ENCODE results near the gene ZCCHC14. TPM values are rescaled to one million over a fixed set of nuclear protein-coding genes. Genes with fewer than 3 reads are reported as not detected.

ZCCHC14 gene
- total and polyA plus RNA-seq, 10 of the 15 experiments (the other 5 are each of a cell fraction or from before 2014, with no cell fraction given): 0.02 to 0.26 (median 0.05) TPM; not detected in 3

GRCh38 chr16:87527055-87527724 is 34.4 kb upstream of the ZCCHC14 start:
- Histone ChIP-seq H3K4me2 (ENCODE audit: control insufficient read depth, insufficient read depth) (no peak overlapping the region), H3K27me3 (replicated peaks in 1 of 2; ENCODE audit: control insufficient read depth in 2 of 2, insufficient read depth in 2 of 2, low read length in 1 of 2) (peaks cover 0 to 2% of the 10 kb centered on the region in 2 experiments; a peak in 2 of 4 replicates), H3K36me3 (ENCODE audit: control insufficient read depth in 2 of 2, insufficient read depth in 2 of 2, low read length in 1 of 2) (no peaks in the 10 kb centered on the region), H3K9me3 (replicated peaks; ENCODE audit: control insufficient read depth, insufficient read depth, low read length) (no peaks in the 10 kb centered on the region; the same call in 2 of the 3 replicates), H2AFZ (ENCODE audit: control insufficient read depth, low read depth, low read length) (no peak overlapping the region), H3K79me2 (ENCODE audit: control insufficient read depth, insufficient read depth, low read length) (no peaks in the 10 kb centered on the region), H4K20me1 (ENCODE audit: control insufficient read depth, insufficient read depth) (no peaks in the 10 kb centered on the region), H3K4me1 (ENCODE audit: control insufficient read depth, insufficient read depth, low read length) (no peaks in the 10 kb centered on the region), H3K27ac (ENCODE audit: control insufficient read depth, insufficient read depth) (no peak overlapping the region), H3K4me3 (no peak overlapping the region), H3K9ac (ENCODE audit: control insufficient read depth, insufficient read depth, low read length) (no peak overlapping the region)
- intact Hi-C loops (cut with micrococcal nuclease; ENCODE audit: unreplicated experiment): no loop called here
- in situ Hi-C loops (cut with MboI): no loop called here
- POLR2A ChIA-PET: no interaction called here
- no peak for ATAC-seq
- no TSS peak for BruUV-seq (replicated peaks)
- no peak for TF ChIP-seq MTA2 (IDR thresholded peaks at IDR 0.05; ENCODE audit: low read depth)
- TF ChIP-seq ZNF592 (IDR thresholded peaks at IDR 0.05): no peak
- RAD21 ChIA-PET (ENCODE audit: unreplicated experiment): no interaction called here
- CTCF ChIA-PET: no interaction called here
- SMC1A ChIA-PET (ENCODE audit: uncharacterized antibody, unreplicated experiment): no interaction called here
- 5% methylated on average over 11 of the region's 11 CpGs for WGBS (ENCODE audit: insufficient coverage, insufficient replicate concordance, low lambda C conversion rate, missing lambda C conversion rate)
- FAIRE-seq: no peak
- DNase-seq (ENCODE audit: low read depth, low spot score): no peak
